GM23248 (cell line): ENCODE measurements around the gene WWOX. TPM values are rescaled to one million over a fixed set of nuclear protein-coding genes. Genes with fewer than 3 reads are reported as not detected.

ENCODE experiments used
- DNase-seq: peaks from one replicate; pipeline ENCODE4 v3.0.0-alpha.2; 2015
- H2AFZ ChIP-seq: fragments of 200-600 bp; sonication (generic); 2 replicates; pipeline ENCODE4 v1.6.1; 2016; ENCODE audit warnings: antibody characterized with exemption
- H3F3A ChIP-seq: fragments of 200-600 bp; sonication (generic); 2 replicates; pipeline ENCODE4 v1.6.1; 2016; ENCODE audit warnings: mild to moderate bottlenecking, antibody characterized with exemption, mixed run types; ENCODE audit not compliant: insufficient read depth
- H3K27ac ChIP-seq: fragments of 200-600 bp; sonication (generic); 2 replicates; pipeline ENCODE4 v1.5.1; 2016; ENCODE audit warnings: mild to moderate bottlenecking
- H3K27me3 ChIP-seq: fragments of 200-600 bp; sonication (generic); replicated peaks from 2 replicates; pipeline ENCODE4 v1.6.1; 2016; ENCODE audit warnings: mild to moderate bottlenecking; ENCODE audit not compliant: insufficient read depth
- H3K36me3 ChIP-seq: fragments of 200-600 bp; sonication (generic); 2 replicates; pipeline ENCODE4 v1.6.1; 2016; ENCODE audit warnings: low read depth, mild to moderate bottlenecking
- H3K4me1 ChIP-seq: fragments of 200-600 bp; sonication (generic); 2 replicates; pipeline ENCODE4 v1.6.1; 2016; ENCODE audit warnings: mild to moderate bottlenecking; ENCODE audit not compliant: insufficient read depth
- H3K4me2 ChIP-seq: fragments of 200-600 bp; sonication (generic); one replicate; pipeline ENCODE4 v1.6.1; 2016; ENCODE audit warnings: mild to moderate bottlenecking; ENCODE audit not compliant: unreplicated experiment
- H3K4me3 ChIP-seq: fragments of 200-600 bp; sonication (generic); 2 replicates; pipeline ENCODE4 v1.5.1; 2016; ENCODE audit warnings: mild to moderate bottlenecking
- H3K79me2 ChIP-seq: fragments of 200-600 bp; sonication (generic); 2 replicates; pipeline ENCODE4 v1.6.1; 2016; ENCODE audit warnings: mild to moderate bottlenecking; ENCODE audit not compliant: insufficient read depth
- H3K9ac ChIP-seq: fragments of 200-600 bp; sonication (generic); 2 replicates; pipeline ENCODE4 v1.6.1; 2016; ENCODE audit warnings: mild to moderate bottlenecking
- H3K9me2 ChIP-seq: fragments of 200-600 bp; sonication (generic); 2 replicates; pipeline ENCODE4 v1.6.1; 2016; ENCODE audit warnings: mixed run types, mild to moderate bottlenecking, moderate library complexity; ENCODE audit not compliant: insufficient read depth
- H3K9me3 ChIP-seq: fragments of 200-600 bp; sonication (generic); one replicate; pipeline ENCODE4 v1.6.1; 2017; ENCODE audit warnings: low read depth
- H4K20me1 ChIP-seq: fragments of 200-600 bp; sonication (generic); 2 replicates; pipeline ENCODE4 v1.6.0; 2016; ENCODE audit not compliant: insufficient read depth
- EZH2 ChIP-seq: fragments of 200-600 bp; sonication (generic); IDR thresholded peaks from 2 replicates; pipeline ENCODE4 v1.6.1; 2018; ENCODE audit warnings: antibody characterized with exemption, mild to moderate bottlenecking; ENCODE audit not compliant: insufficient read depth, poor library complexity, severe bottlenecking
- EZH2phosphoT487 ChIP-seq: fragments of 200-600 bp; sonication (generic); IDR thresholded peaks from 2 replicates; pipeline ENCODE4 v1.6.1; 2018; ENCODE audit warnings: antibody characterized with exemption, moderate library complexity, mild to moderate bottlenecking, low read depth; ENCODE audit not compliant: insufficient read depth
- WGBS, 2 experiments: methylation state at CpG; one replicate each; pipeline ENCODE4 v1.1.6; 2015 to 2017; ENCODE audit warnings: low lambda C conversion rate in 2 of 2, low coverage in 1 of 2; ENCODE audit errors: missing lambda C conversion rate in 2 of 2; 5-methylcytosine and 5-hydroxymethylcytosine counted together
- in situ Hi-C: fragments of 300-500 bp; cut with MboI; formaldehyde crosslinking; loops from 2 replicates; pipeline ENCODE4 v1.15.0; 2020
- polyA plus RNA-seq: library from polyadenylated mRNA; unstranded; fragments of >200 nt; fragmentation: Nextera tagmentation; extraction: Ambion mirVana; gene quantifications from 2 replicates; pipeline ENCODE4 v1.2.1, GENCODE V29; 2016
- total RNA-seq: library from RNA; depleted of rRNA; stranded (reverse); fragments of >200 nt; shearing (Covaris generic); gene quantifications from 2 replicates; pipeline ENCODE4 v1.2.3, GENCODE V29; 2014

WWOX gene
- total and polyA plus RNA-seq, 2 experiments from 2014 or later: 4.5 to 6.6 TPM

GRCh38 chr16:79158337-79158736 is 1058.9 kb downstream of the WWOX start:
- Histone ChIP-seq H3K9ac (no peak overlapping the region), H3K9me2 (no peaks in the 10 kb centered on the region), H3K4me1 (no peaks in the 10 kb centered on the region), H3F3A (no peaks in the 10 kb centered on the region), H3K9me3 (no peaks in the 10 kb centered on the region), H3K27ac (no peak overlapping the region), H3K4me2 (no peak overlapping the region), H3K4me3 (no peak overlapping the region), H3K27me3 (no peaks in the 10 kb centered on the region), H4K20me1 (no peaks in the 10 kb centered on the region), H3K79me2 (no peaks in the 10 kb centered on the region), H3K36me3 (no peaks in the 10 kb centered on the region), H2AFZ (no peak overlapping the region)
- no peak for DNase-seq
- WGBS, 2 experiments: 52 to 55% methylated on average over 6 of the region's 6 CpGs
- in situ Hi-C loops: no loop called here
- TF ChIP-seq EZH2 (no peak), EZH2phosphoT487 (no peak)

GRCh38 chr16:79159261-79160049 is 1060.0 kb downstream of the WWOX start:
- Histone ChIP-seq H3K9me3 (no peaks in the 10 kb centered on the region), H3K36me3 (no peaks in the 10 kb centered on the region), H3K79me2 (no peaks in the 10 kb centered on the region), H3K27ac (no peak overlapping the region), H3K9ac (no peak overlapping the region), H2AFZ (no peak overlapping the region), H3K4me2 (no peak overlapping the region), H4K20me1 (no peaks in the 10 kb centered on the region), H3K9me2 (no peaks in the 10 kb centered on the region), H3K27me3 (no peaks in the 10 kb centered on the region), H3K4me3 (no peak overlapping the region), H3F3A (no peaks in the 10 kb centered on the region), H3K4me1 (no peaks in the 10 kb centered on the region)
- no peak for TF ChIP-seq EZH2phosphoT487
- no peak for TF ChIP-seq EZH2
- 60 to 64% methylated on average over 13 of the region's 13 CpGs for WGBS, 2 experiments
- in situ Hi-C loops: no loop called here
- DNase-seq: no peak

DNA sequence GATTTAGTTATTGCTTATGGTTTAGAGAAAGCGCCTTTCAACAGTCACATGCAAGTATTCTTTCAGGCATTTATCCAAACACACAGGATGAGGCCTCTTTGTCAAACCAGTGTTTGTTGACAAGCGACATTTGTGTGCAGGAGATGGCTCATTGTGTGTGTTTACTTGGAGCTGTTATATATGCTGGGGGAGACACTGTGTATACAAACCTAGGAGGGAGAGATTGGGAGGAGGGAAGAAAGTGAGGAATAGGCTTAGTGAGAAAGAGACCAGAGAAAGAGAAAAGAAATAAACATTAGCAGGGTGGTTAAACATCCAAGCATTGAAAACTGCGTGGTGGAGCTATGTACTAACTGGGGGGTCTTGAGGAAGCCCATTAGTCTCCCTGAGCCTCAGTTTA is 1063.5 kb downstream of the WWOX start:
- no peaks in the 10 kb centered on the region for H3K4me1 ChIP-seq
- H3K4me3 ChIP-seq: no peak overlapping the region
- no peaks in the 10 kb centered on the region for H3K36me3 ChIP-seq
- WGBS, 2 experiments: 41 to 58% methylated on average over 3 of the region's 3 CpGs
- no peaks in the 10 kb centered on the region for H4K20me1 ChIP-seq
- in situ Hi-C loops: no loop called here
- DNase-seq: no peak
- no peaks in the 10 kb centered on the region for H3K79me2 ChIP-seq
- TF ChIP-seq EZH2: no peak
- no peak for TF ChIP-seq EZH2phosphoT487
- H3K9ac ChIP-seq: no peak overlapping the region
- H3K9me2 ChIP-seq: no peaks in the 10 kb centered on the region
- H3K27me3 ChIP-seq: no peaks in the 10 kb centered on the region
- H3F3A ChIP-seq: no peaks in the 10 kb centered on the region
- H3K4me2 ChIP-seq: no peak overlapping the region
- no peaks in the 10 kb centered on the region for H3K9me3 ChIP-seq
- no peak overlapping the region for H3K27ac ChIP-seq
- H2AFZ ChIP-seq: no peak overlapping the region

- Histone ChIP-seq H3K9me3 (no peaks in the 10 kb centered on the region), H3K79me2 (no peaks in the 10 kb centered on the region), H3K9me2 (no peaks in the 10 kb centered on the region), H2AFZ (no peak overlapping the region), H3K27ac (no peak overlapping the region), H3K4me2 (no peak overlapping the region), H3K9ac (no peak overlapping the region), H3K4me3 (no peak overlapping the region), H3K27me3 (no peaks in the 10 kb centered on the region), H3F3A (no peaks in the 10 kb centered on the region), H3K36me3 (no peaks in the 10 kb centered on the region), H4K20me1 (no peaks in the 10 kb centered on the region), H3K4me1 (no peaks in the 10 kb centered on the region)
- 35 to 42% methylated on average over 12 to 13 of the region's 13 CpGs for WGBS, 2 experiments
- TF ChIP-seq EZH2 (no peak), EZH2phosphoT487 (no peak)
- DNase-seq: no peak
- in situ Hi-C loops: no loop called here
These were observed 1064.4 kb downstream of the WWOX start for GRCh38 chr16:79163691-79164387.
